ENCODE results near the gene ZNF143. TPM values are rescaled to one million over a fixed set of nuclear protein-coding genes. Genes with fewer than 3 reads are reported as not detected.

ZNF143 gene
- total RNA-seq, 1 experiment from 2014 or later, result 27.2 TPM

- Histone ChIP-seq H3K4me1 (no peaks in the 10 kb centered on the region), H3K4me3 (ENCODE audit: low read depth, low read length) (no peak overlapping the region), H3K36me3 (ENCODE audit: control insufficient read depth, insufficient read depth, low read length) (no peaks in the 10 kb centered on the region), H3K9me3 (no peaks in the 10 kb centered on the region), H3K27me3 (replicated peaks; ENCODE audit: control insufficient read depth, insufficient read depth, low read length) (no peaks in the 10 kb centered on the region)
- peaks cover 10% of the 10 kb centered on the region for H3K36me3 Mint-ChIP-seq (ENCODE audit: insufficient read depth, unreplicated experiment)
- H3K27me3 Mint-ChIP-seq (ENCODE audit: insufficient read depth, unreplicated experiment), result no peaks in the 10 kb centered on the region
- H3K4me1 Mint-ChIP-seq (ENCODE audit: low read depth, unreplicated experiment), result no peaks in the 10 kb centered on the region
- TF ChIP-seq, protein P1, sequence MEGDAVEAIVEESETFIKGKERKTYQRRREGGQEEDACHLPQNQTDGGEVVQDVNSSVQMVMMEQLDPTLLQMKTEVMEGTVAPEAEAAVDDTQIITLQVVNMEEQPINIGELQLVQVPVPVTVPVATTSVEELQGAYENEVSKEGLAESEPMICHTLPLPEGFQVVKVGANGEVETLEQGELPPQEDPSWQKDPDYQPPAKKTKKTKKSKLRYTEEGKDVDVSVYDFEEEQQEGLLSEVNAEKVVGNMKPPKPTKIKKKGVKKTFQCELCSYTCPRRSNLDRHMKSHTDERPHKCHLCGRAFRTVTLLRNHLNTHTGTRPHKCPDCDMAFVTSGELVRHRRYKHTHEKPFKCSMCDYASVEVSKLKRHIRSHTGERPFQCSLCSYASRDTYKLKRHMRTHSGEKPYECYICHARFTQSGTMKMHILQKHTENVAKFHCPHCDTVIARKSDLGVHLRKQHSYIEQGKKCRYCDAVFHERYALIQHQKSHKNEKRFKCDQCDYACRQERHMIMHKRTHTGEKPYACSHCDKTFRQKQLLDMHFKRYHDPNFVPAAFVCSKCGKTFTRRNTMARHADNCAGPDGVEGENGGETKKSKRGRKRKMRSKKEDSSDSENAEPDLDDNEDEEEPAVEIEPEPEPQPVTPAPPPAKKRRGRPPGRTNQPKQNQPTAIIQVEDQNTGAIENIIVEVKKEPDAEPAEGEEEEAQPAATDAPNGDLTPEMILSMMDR (IDR thresholded peaks at IDR 0.05; ENCODE audit: insufficient read depth in 1 of 2, low read depth in 1 of 2, low read length in 1 of 2, severe bottlenecking in 1 of 2, unreplicated experiment in 1 of 2), result no peak
- no peaks in the 10 kb centered on the region for H3K9me3 Mint-ChIP-seq (ENCODE audit: unreplicated experiment)
- H3K27ac Mint-ChIP-seq (ENCODE audit: unreplicated experiment), result no peak overlapping the region
- POLR2A ChIA-PET, result no interaction called here
- BruUV-seq (replicated peaks), result no TSS peak
- no peak overlapping the region for H3K4me3 Mint-ChIP-seq (ENCODE audit: unreplicated experiment)
- intact Hi-C loops (cut with micrococcal nuclease; ENCODE audit: unreplicated experiment), result no loop called here
- no peak for DNase-seq
- CTCF ChIA-PET, result no interaction called here
Measured at GRCh38 chr11:9470765-9471164, 10.0 kb downstream of the ZNF143 start.

DNA sequence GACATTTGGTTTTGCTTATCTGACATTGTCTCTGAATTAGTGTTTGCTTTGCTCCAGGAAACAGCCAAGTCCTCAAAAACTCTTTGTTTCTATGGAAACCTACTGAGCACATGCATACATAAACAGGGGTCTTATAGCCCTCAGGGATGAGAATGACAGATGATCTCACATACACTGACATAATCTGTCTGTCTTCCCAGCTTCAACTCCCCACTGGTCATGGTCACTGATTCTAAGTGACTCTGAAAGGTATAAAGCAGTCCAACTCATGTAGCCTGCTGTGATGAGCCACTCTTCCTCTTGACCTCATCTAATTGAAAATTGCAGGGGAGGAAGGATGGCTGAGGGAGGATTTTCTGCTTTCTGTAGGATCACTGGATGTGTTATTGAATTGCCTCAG lies 12.6 kb downstream of the ZNF143 start:
- no peak overlapping the region for H3K4me3 Mint-ChIP-seq (ENCODE audit: unreplicated experiment)
- Histone ChIP-seq H3K4me1 (no peaks in the 10 kb centered on the region), H3K27me3 (replicated peaks; ENCODE audit: control insufficient read depth, insufficient read depth, low read length) (no peaks in the 10 kb centered on the region), H3K9me3 (no peaks in the 10 kb centered on the region), H3K4me3 (ENCODE audit: low read depth, low read length) (no peak overlapping the region), H3K36me3 (ENCODE audit: control insufficient read depth, insufficient read depth, low read length) (no peaks in the 10 kb centered on the region)
- peaks cover 26% of the 10 kb centered on the region for H3K36me3 Mint-ChIP-seq (ENCODE audit: insufficient read depth, unreplicated experiment)
- TF ChIP-seq, protein P1 (IDR thresholded peaks at IDR 0.05; ENCODE audit: insufficient read depth in 1 of 2, low read depth in 1 of 2, low read length in 1 of 2, severe bottlenecking in 1 of 2, unreplicated experiment in 1 of 2), result no peak
- POLR2A ChIA-PET, result no interaction called here
- H3K9me3 Mint-ChIP-seq (ENCODE audit: unreplicated experiment), result no peaks in the 10 kb centered on the region
- BruUV-seq (replicated peaks), result no TSS peak
- DNase-seq, result no peak
- CTCF ChIA-PET, result no interaction called here
- intact Hi-C loops (cut with micrococcal nuclease; ENCODE audit: unreplicated experiment), result no loop called here
- no peak overlapping the region for H3K27ac Mint-ChIP-seq (ENCODE audit: unreplicated experiment)
- H3K27me3 Mint-ChIP-seq (ENCODE audit: insufficient read depth, unreplicated experiment), result no peaks in the 10 kb centered on the region
- no peaks in the 10 kb centered on the region for H3K4me1 Mint-ChIP-seq (ENCODE audit: low read depth, unreplicated experiment)

DNA sequence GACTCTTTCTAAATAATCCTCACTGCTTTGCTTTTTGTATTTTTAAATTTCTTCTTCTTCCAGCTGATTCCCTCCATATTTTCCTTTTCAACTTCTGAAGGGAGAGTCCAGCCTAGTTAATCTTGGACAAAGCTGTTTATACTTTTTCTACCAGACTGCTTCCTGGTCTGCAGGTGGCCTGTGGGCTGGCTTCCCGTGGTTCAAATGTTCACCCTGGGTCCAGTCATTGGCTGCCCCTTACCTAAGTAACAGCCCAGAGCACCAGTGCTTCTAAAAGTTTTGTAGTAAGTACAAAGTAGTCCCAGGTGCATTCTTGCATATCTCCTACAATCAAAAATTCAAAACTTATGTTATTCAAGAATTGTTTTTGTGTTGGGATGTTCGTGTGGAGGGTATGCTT lies 19.1 kb downstream of the ZNF143 start:
- no peak for DNase-seq
- H3K4me3 ChIP-seq (ENCODE audit: low read depth, low read length), result no peak overlapping the region
- no peak overlapping the region for H3K27ac Mint-ChIP-seq (ENCODE audit: unreplicated experiment)
- TF ChIP-seq, protein P1 (IDR thresholded peaks at IDR 0.05; ENCODE audit: insufficient read depth in 1 of 2, low read depth in 1 of 2, low read length in 1 of 2, severe bottlenecking in 1 of 2, unreplicated experiment in 1 of 2), result no peak
- no peaks in the 10 kb centered on the region for H3K27me3 Mint-ChIP-seq (ENCODE audit: insufficient read depth, unreplicated experiment)
- POLR2A ChIA-PET, result no interaction called here
- no TSS peak for BruUV-seq (replicated peaks)
- H3K4me1 Mint-ChIP-seq (ENCODE audit: low read depth, unreplicated experiment), result no peaks in the 10 kb centered on the region
- CTCF ChIA-PET, result no interaction called here
- no peaks in the 10 kb centered on the region for H3K36me3 ChIP-seq (ENCODE audit: control insufficient read depth, insufficient read depth, low read length)
- intact Hi-C loops (cut with micrococcal nuclease; ENCODE audit: unreplicated experiment), result no loop called here
- no peaks in the 10 kb centered on the region for H3K9me3 Mint-ChIP-seq (ENCODE audit: unreplicated experiment)
- H3K27me3 ChIP-seq (replicated peaks; ENCODE audit: control insufficient read depth, insufficient read depth, low read length), result no peaks in the 10 kb centered on the region
- no peaks in the 10 kb centered on the region for H3K9me3 ChIP-seq
- no peaks in the 10 kb centered on the region for H3K4me1 ChIP-seq
- H3K4me3 Mint-ChIP-seq (ENCODE audit: unreplicated experiment), result no peak overlapping the region
- H3K36me3 Mint-ChIP-seq (ENCODE audit: insufficient read depth, unreplicated experiment), result peaks cover 43% of the 10 kb centered on the region
